ENCODE results near the gene SLC2A1.

DNA sequence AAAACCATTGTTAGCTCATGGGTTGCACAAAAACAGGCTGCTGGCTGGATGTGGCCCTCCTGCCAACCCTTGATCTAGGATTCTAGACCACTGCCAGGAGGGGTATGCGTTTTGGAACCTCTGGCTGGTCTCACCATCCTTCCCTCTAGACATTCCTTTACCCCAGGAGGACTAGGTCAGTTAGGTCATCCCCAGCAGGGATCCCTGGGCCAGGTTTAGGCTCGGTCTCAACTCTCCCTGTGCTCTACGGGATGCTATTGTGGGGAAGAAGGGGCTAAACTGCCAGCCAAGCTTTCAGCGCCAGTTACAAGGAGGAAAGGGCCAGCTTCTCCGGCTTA, 22.7 kb downstream of the SLC2A1 start:
- no peak for TF ChIP-seq POLR2AphosphoS5 (IDR thresholded peaks at IDR 0.05)
- TF ChIP-seq, protein P1, sequence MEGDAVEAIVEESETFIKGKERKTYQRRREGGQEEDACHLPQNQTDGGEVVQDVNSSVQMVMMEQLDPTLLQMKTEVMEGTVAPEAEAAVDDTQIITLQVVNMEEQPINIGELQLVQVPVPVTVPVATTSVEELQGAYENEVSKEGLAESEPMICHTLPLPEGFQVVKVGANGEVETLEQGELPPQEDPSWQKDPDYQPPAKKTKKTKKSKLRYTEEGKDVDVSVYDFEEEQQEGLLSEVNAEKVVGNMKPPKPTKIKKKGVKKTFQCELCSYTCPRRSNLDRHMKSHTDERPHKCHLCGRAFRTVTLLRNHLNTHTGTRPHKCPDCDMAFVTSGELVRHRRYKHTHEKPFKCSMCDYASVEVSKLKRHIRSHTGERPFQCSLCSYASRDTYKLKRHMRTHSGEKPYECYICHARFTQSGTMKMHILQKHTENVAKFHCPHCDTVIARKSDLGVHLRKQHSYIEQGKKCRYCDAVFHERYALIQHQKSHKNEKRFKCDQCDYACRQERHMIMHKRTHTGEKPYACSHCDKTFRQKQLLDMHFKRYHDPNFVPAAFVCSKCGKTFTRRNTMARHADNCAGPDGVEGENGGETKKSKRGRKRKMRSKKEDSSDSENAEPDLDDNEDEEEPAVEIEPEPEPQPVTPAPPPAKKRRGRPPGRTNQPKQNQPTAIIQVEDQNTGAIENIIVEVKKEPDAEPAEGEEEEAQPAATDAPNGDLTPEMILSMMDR (IDR thresholded peaks at IDR 0.05) = no peak
